ENCODE results near the gene POLR2A. TPM values are rescaled to one million over a fixed set of nuclear protein-coding genes. Genes with fewer than 3 reads are reported as not detected.

Gene POLR2A
- total and polyA plus RNA-seq, 10 of the 15 experiments (the other 5 are each of a cell fraction or from before 2014, with no cell fraction given) = 1.7 to 121 (median 33.4) TPM

DNA sequence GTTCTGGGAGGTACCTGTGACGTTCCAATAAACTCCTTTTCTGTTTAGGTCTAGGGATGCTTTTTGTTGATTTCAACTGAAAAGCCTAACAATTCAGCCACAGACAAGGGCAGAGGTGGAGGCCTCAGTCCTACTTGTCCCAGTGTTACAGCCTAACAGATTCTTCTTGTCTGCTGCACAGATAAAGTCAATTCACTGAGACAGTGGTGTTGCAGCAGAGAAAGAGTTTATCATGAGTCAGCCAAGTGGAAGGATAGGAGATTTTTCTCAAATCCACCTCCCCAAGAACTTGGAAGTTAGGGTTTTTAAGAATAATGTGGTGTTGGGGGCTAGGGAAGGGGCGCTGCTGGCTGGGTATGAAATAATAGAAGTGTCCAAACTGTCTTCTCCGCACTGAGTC is 53.9 kb downstream of the POLR2A start:
- H3K27ac ChIP-seq (ENCODE audit: control insufficient read depth, insufficient read depth) = no peak overlapping the region
- FAIRE-seq (no peak), ATAC-seq (no peak), DNase-seq (ENCODE audit: low read depth, low spot score) (no peak)
- no peaks in the 10 kb centered on the region for H3K79me2 ChIP-seq (ENCODE audit: control insufficient read depth, insufficient read depth, low read length)
- in situ Hi-C loops (cut with MboI) = no loop called here
- ChIA-PET RAD21 (ENCODE audit: unreplicated experiment) (no interaction called here), POLR2A (no interaction called here), SMC1A (ENCODE audit: uncharacterized antibody, unreplicated experiment) (interaction anchor here (0.6 kb wide), 1 partner anchor 365 kb away, joined by 3 read pairs; no protein-coding TSS in a partner anchor), CTCF (interaction anchor here (0.9 kb wide), 1 partner anchor 22 kb away, joined by 3 read pairs; no protein-coding TSS in a partner anchor)
- no peak overlapping the region for H3K9ac ChIP-seq (ENCODE audit: control insufficient read depth, insufficient read depth, low read length)
- H3K9me3 ChIP-seq (replicated peaks; ENCODE audit: control insufficient read depth, insufficient read depth, low read length) = peaks cover 8% of the 10 kb centered on the region; the same call in 2 of the 3 replicates
- H3K4me3 ChIP-seq = no peak overlapping the region
- 30% methylated on average over 3 of the region's 3 CpGs for WGBS (ENCODE audit: insufficient coverage, insufficient replicate concordance, low lambda C conversion rate, missing lambda C conversion rate)
- no TSS peak for BruUV-seq (replicated peaks)
- intact Hi-C loops (cut with micrococcal nuclease; ENCODE audit: unreplicated experiment) = no loop called here
- H4K20me1 ChIP-seq (ENCODE audit: control insufficient read depth, insufficient read depth) = no peaks in the 10 kb centered on the region
- no peaks in the 10 kb centered on the region for H3K36me3 ChIP-seq (ENCODE audit: control insufficient read depth in 2 of 2, insufficient read depth in 2 of 2, low read length in 1 of 2)
- TF ChIP-seq ATF7 (IDR thresholded peaks at IDR 0.05; ENCODE audit: low read depth) = no peak
- no peak for TF ChIP-seq SPI1 (IDR thresholded peaks at IDR 0.05; ENCODE audit: borderline replicate concordance, insufficient read depth, low read depth, low read length)
- TF ChIP-seq HDAC2 (IDR thresholded peaks at IDR 0.05) = no peak
- TF ChIP-seq CBX5 (IDR thresholded peaks at IDR 0.05; ENCODE audit: low read depth) = no peak
- TF ChIP-seq RAD51 (IDR thresholded peaks at IDR 0.05) = no peak
- H2AFZ ChIP-seq (ENCODE audit: control insufficient read depth, low read depth, low read length) = no peak overlapping the region
- H3K4me2 ChIP-seq (ENCODE audit: control insufficient read depth, insufficient read depth) = no peak overlapping the region
- peaks cover 5% of the 10 kb centered on the region; the same call in 1 of the 2 replicates for H3K4me1 ChIP-seq (ENCODE audit: control insufficient read depth, insufficient read depth, low read length)
- H3K27me3 ChIP-seq (replicated peaks in 1 of 2; ENCODE audit: control insufficient read depth in 2 of 2, insufficient read depth in 2 of 2, low read length in 1 of 2) = no peaks in the 10 kb centered on the region

DNA sequence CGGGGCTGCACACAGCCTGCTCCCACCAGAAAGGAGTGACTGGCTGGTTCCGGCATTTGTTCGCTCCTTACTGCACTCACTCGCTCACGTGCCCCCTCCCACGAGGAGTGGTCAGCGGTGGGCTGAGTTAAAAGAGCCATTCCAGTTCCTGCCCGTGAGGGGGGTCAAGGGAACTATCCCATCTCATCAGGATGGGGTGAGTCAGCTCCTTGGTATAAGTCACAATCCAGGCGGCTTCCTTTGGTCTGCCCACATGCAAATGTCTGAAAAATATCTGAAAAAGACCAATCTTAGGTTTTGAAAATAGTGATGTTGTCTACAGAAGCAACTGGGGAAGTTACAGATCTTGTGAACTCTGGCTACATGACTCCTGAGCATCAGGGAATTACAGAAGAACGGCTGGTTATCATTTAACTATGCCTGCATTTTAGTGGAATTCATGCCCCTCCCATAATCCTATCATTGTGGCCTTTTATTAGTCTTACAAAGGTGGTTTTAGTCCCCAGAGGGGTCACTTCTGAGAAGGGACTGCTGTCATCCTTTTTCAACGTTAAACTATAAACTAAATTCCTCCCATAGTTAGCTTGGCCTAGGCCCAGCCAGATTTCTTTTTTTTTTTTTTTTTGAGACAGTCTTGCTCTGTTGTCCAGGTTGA is 54.9 kb downstream of the POLR2A start:
- no peak overlapping the region for H2AFZ ChIP-seq (ENCODE audit: control insufficient read depth, low read depth, low read length)
- TF ChIP-seq RELA (IDR thresholded peaks at IDR 0.05; ENCODE audit: borderline replicate concordance, partially characterized antibody) (no peak), CBX5 (IDR thresholded peaks at IDR 0.05; ENCODE audit: low read depth) (no peak), PAX8 (IDR thresholded peaks at IDR 0.05) (no peak), KLF5 (IDR thresholded peaks at IDR 0.05; ENCODE audit: partially characterized antibody) (no peak), IRF4 (IDR thresholded peaks at IDR 0.05; ENCODE audit: low read depth, low read length) (no peak), ZBED1 (IDR thresholded peaks at IDR 0.05; ENCODE audit: borderline replicate concordance) (no peak), HDAC6 (IDR thresholded peaks at IDR 0.05; ENCODE audit: unreplicated experiment) (no peak), NFIC (IDR thresholded peaks at IDR 0.05; ENCODE audit: low read depth, low read length) (no peak)
- TF ChIP-seq, protein P1, sequence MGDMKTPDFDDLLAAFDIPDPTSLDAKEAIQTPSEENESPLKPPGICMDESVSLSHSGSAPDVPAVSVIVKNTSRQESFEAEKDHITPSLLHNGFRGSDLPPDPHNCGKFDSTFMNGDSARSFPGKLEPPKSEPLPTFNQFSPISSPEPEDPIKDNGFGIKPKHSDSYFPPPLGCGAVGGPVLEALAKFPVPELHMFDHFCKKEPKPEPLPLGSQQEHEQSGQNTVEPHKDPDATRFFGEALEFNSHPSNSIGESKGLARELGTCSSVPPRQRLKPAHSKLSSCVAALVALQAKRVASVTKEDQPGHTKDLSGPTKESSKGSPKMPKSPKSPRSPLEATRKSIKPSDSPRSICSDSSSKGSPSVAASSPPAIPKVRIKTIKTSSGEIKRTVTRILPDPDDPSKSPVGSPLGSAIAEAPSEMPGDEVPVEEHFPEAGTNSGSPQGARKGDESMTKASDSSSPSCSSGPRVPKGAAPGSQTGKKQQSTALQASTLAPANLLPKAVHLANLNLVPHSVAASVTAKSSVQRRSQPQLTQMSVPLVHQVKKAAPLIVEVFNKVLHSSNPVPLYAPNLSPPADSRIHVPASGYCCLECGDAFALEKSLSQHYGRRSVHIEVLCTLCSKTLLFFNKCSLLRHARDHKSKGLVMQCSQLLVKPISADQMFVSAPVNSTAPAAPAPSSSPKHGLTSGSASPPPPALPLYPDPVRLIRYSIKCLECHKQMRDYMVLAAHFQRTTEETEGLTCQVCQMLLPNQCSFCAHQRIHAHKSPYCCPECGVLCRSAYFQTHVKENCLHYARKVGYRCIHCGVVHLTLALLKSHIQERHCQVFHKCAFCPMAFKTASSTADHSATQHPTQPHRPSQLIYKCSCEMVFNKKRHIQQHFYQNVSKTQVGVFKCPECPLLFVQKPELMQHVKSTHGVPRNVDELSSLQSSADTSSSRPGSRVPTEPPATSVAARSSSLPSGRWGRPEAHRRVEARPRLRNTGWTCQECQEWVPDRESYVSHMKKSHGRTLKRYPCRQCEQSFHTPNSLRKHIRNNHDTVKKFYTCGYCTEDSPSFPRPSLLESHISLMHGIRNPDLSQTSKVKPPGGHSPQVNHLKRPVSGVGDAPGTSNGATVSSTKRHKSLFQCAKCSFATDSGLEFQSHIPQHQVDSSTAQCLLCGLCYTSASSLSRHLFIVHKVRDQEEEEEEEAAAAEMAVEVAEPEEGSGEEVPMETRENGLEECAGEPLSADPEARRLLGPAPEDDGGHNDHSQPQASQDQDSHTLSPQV (IDR thresholded peaks at IDR 0.05) = no peak
- TF ChIP-seq, protein P2, sequence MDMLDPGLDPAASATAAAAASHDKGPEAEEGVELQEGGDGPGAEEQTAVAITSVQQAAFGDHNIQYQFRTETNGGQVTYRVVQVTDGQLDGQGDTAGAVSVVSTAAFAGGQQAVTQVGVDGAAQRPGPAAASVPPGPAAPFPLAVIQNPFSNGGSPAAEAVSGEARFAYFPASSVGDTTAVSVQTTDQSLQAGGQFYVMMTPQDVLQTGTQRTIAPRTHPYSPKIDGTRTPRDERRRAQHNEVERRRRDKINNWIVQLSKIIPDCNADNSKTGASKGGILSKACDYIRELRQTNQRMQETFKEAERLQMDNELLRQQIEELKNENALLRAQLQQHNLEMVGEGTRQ (IDR thresholded peaks at IDR 0.05; ENCODE audit: borderline replicate concordance, low read depth, low read length) = no peak

More for the DNA sequence above, 54.9 kb downstream of the POLR2A start:
- ChIA-PET RAD21 (ENCODE audit: unreplicated experiment) (no interaction called here), POLR2A (no interaction called here), CTCF (interaction anchor here (0.9 kb wide), 1 partner anchor 23 kb away, joined by 3 read pairs; no protein-coding TSS in a partner anchor), SMC1A (ENCODE audit: uncharacterized antibody, unreplicated experiment) (no interaction called here)
- ATAC-seq (no peak), DNase-seq (ENCODE audit: low read depth, low spot score) (no peak), FAIRE-seq (no peak)
- Histone ChIP-seq H3K79me2 (ENCODE audit: control insufficient read depth, insufficient read depth, low read length) (no peaks in the 10 kb centered on the region), H3K36me3 (ENCODE audit: control insufficient read depth in 2 of 2, insufficient read depth in 2 of 2, low read length in 1 of 2) (no peaks in the 10 kb centered on the region), H3K4me2 (ENCODE audit: control insufficient read depth, insufficient read depth) (no peak overlapping the region), H3K9ac (ENCODE audit: control insufficient read depth, insufficient read depth, low read length) (no peak overlapping the region), H3K4me1 (ENCODE audit: control insufficient read depth, insufficient read depth, low read length) (peaks cover 5% of the 10 kb centered on the region; the same call in 1 of the 2 replicates), H3K4me3 (no peak overlapping the region), H4K20me1 (ENCODE audit: control insufficient read depth, insufficient read depth) (no peaks in the 10 kb centered on the region), H3K27me3 (replicated peaks in 1 of 2; ENCODE audit: control insufficient read depth in 2 of 2, insufficient read depth in 2 of 2, low read length in 1 of 2) (no peaks in the 10 kb centered on the region), H3K9me3 (replicated peaks; ENCODE audit: control insufficient read depth, insufficient read depth, low read length) (peaks cover 8% of the 10 kb centered on the region; the same call in 2 of the 3 replicates), H3K27ac (ENCODE audit: control insufficient read depth, insufficient read depth) (no peak overlapping the region)
- in situ Hi-C loops (cut with MboI) (no loop called here), intact Hi-C loops (cut with micrococcal nuclease; ENCODE audit: unreplicated experiment) (no loop called here)
- BruUV-seq (replicated peaks) = no TSS peak
- 44% methylated on average over 10 of the region's 11 CpGs for WGBS (ENCODE audit: insufficient coverage, insufficient replicate concordance, low lambda C conversion rate, missing lambda C conversion rate)

All from GM12878 (cell line).